Tibial nerve (tissue), 4 donors: ENCODE results near the gene LYPD6B. TPM values are rescaled to one million over a fixed set of nuclear protein-coding genes. Genes with fewer than 3 reads are reported as not detected.

ENCODE experiments used
- DNase-seq, 2 donors: peaks; one replicate each; pipeline ENCODE4 v3.0.0-alpha.2; 2019; ENCODE audit warnings: low spot score in 2 of 2
- H3K27ac ChIP-seq, 4 donors: fragments of 200-600 bp; sonication (generic) in 3 of 4; one replicate each; pipeline ENCODE4 v1.5.1; 2017 to 2019; ENCODE audit warnings: mild to moderate bottlenecking in 1 of 4
- H3K27me3 ChIP-seq, 2 donors: fragments of 200-600 bp; sonication (generic) in 1 of 2; one replicate each; pipeline versions ENCODE4 v1.5.1 to v1.6.0; 2017 to 2019
- H3K36me3 ChIP-seq, 3 donors: fragments of 200-600 bp; sonication (generic); one replicate each; pipeline ENCODE4 v1.5.1; 2018 to 2019
- H3K4me1 ChIP-seq, 4 donors: fragments of 200-600 bp; sonication (generic) in 3 of 4; one replicate each; pipeline ENCODE4 v1.5.1; 2017 to 2019
- H3K4me3 ChIP-seq, 4 donors: fragments of 200-600 bp; sonication (generic) in 3 of 4; one replicate each; pipeline ENCODE4 v1.5.1; 2017 to 2019; ENCODE audit warnings: mild to moderate bottlenecking in 1 of 4, moderate library complexity in 1 of 4
- H3K9me3 ChIP-seq, 4 donors: fragments of 200-600 bp; sonication (generic) in 3 of 4; one replicate each; pipeline ENCODE4 v1.5.1; 2017 to 2019
- EP300 ChIP-seq, 2 donors: sonication (generic); formaldehyde crosslinking; IDR thresholded peaks; one replicate each; pipeline ENCODE4 v1.6.1; 2017; ENCODE audit warnings: antibody characterized with exemption in 2 of 2, mild to moderate bottlenecking in 1 of 2
- POLR2A ChIP-seq, 2 donors: fragments of 450-650 bp; IDR thresholded peaks; one replicate each; pipeline ENCODE4 v1.6.1; 2017; ENCODE audit warnings: antibody characterized with exemption in 2 of 2, mild to moderate bottlenecking in 2 of 2, moderate library complexity in 2 of 2
- WGBS, 2 donors: methylation state at CpG; one replicate each; pipeline ENCODE4 v1.1.5; 2018; 5-methylcytosine and 5-hydroxymethylcytosine counted together
- total RNA-seq, 4 donors: library from RNA; depleted of rRNA; stranded (reverse); fragments of >200 nt; gene quantifications; one replicate each; pipeline ENCODE4 v1.1.0, GENCODE V29; 2016
- TF ChIP-seq, protein P1 (sequence below), 5 experiments: fragments of 200-600 bp in 3 of 5; fragments of 450-650 bp in 2 of 5; sonication (generic) in 3 of 5; IDR thresholded peaks; one replicate each; pipeline ENCODE4 v1.5.1; 2016 to 2019; ENCODE audit warnings: antibody characterized with exemption in 5 of 5, mild to moderate bottlenecking in 3 of 5, moderate library complexity in 2 of 5

LYPD6B gene
- total RNA-seq, 4 donors from 2014 or later, result not detected

DNA sequence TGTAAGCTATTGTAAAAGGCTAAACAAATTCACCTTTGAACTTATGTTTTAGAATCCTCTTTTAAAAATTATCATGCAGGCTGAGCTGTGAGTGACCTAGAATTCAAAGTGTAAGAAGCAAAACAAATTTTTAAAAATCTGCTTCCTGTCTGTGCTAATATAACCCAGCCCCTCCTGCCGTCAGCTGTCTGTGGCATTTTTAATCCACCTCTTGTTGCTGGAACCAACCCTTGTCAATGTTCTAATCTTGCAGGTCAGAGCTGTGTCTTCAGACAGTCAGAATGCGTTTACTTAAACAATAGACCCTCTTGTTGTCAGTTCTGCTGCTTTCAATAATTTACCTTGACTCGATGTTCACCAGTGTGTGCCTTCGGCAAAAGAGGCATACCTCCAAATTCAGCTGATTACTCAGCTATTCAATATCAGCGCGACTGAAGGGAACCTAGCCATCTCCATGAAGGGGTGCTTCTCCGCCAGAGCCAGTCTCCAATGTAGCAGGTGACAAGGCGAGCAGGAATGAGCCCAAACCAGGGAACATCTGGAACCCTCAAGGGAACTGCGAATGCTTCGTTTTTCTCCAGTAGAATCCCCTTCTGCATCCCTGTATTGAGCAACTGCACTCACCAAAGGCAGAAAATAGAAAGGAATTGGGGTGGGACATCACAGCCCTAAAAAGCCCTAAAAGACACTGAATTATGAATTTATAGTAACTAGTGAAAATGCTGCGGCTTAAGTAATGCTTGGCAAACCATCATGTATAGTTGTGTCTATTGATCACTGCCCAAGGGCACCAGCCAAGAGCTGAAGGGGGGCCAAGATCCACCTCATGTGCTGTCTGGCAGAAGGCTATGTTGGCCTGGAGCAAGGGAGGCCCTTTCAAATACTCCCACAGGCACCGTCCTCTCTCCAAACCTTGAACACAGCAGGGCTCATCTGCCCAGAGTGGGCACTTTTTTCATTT, 62.5 kb downstream of the LYPD6B start:
- TF ChIP-seq POLR2A (IDR thresholded peaks at IDR 0.05) (no peak), EP300 (IDR thresholded peaks at IDR 0.05) (no peak)
- TF ChIP-seq, protein P1, sequence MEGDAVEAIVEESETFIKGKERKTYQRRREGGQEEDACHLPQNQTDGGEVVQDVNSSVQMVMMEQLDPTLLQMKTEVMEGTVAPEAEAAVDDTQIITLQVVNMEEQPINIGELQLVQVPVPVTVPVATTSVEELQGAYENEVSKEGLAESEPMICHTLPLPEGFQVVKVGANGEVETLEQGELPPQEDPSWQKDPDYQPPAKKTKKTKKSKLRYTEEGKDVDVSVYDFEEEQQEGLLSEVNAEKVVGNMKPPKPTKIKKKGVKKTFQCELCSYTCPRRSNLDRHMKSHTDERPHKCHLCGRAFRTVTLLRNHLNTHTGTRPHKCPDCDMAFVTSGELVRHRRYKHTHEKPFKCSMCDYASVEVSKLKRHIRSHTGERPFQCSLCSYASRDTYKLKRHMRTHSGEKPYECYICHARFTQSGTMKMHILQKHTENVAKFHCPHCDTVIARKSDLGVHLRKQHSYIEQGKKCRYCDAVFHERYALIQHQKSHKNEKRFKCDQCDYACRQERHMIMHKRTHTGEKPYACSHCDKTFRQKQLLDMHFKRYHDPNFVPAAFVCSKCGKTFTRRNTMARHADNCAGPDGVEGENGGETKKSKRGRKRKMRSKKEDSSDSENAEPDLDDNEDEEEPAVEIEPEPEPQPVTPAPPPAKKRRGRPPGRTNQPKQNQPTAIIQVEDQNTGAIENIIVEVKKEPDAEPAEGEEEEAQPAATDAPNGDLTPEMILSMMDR (IDR thresholded peaks at IDR 0.05), result no peak
- Histone ChIP-seq H3K27ac (no peak overlapping the region), H3K27me3 (no peaks in the 10 kb centered on the region), H3K36me3 (no peaks in the 10 kb centered on the region), H3K9me3 (no peaks in the 10 kb centered on the region), H3K4me3 (no peak overlapping the region), H3K4me1 (no peaks in the 10 kb centered on the region)
- WGBS, 2 donors, result 80 to 84% methylated on average over 12 of the region's 12 CpGs
- no peak for DNase-seq

DNA sequence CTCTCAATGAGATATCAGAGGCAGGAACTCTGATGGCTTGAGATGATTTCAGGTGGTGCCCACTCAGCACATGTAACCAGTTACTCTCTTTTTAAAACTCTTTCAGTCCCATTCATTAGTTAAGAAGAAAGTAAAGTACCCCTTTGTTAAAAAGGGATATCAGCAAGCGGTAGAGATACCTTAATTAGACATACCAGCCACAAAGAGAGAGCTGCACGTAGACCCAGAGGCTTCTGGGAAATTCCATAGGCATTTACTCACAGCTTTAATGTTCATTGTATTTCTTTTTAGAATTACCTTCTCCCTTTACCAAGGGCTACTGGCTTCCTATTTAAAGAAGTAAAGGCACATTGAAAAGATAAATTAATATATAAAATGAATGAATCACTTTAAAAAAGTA, 63.3 kb downstream of the LYPD6B start:
- DNase-seq, result no peak
- H3K27me3 ChIP-seq, result no peaks in the 10 kb centered on the region
- no peak overlapping the region for H3K4me3 ChIP-seq
- no peak overlapping the region for H3K27ac ChIP-seq
- TF ChIP-seq, protein P1 (IDR thresholded peaks at IDR 0.05), result no peak
- TF ChIP-seq POLR2A (IDR thresholded peaks at IDR 0.05) (no peak), EP300 (IDR thresholded peaks at IDR 0.05) (no peak)
- no peaks in the 10 kb centered on the region for H3K36me3 ChIP-seq
- 77 to 83% methylated on average over 2 of the region's 2 CpGs for whole genome bisulfite sequencing, 2 donors
- no peaks in the 10 kb centered on the region for H3K4me1 ChIP-seq
- H3K9me3 ChIP-seq, result no peaks in the 10 kb centered on the region

GRCh38 chr2:149103081-149103620, 64.7 kb downstream of the LYPD6B start:
- Histone ChIP-seq H3K4me1 (no peaks in the 10 kb centered on the region), H3K9me3 (no peaks in the 10 kb centered on the region), H3K4me3 (no peak overlapping the region), H3K36me3 (no peaks in the 10 kb centered on the region), H3K27ac (no peak overlapping the region), H3K27me3 (no peaks in the 10 kb centered on the region)
- no peak for DNase-seq
- 56 to 57% methylated on average over 3 of the region's 3 CpGs for WGBS, 2 donors
- no peak for TF ChIP-seq POLR2A (IDR thresholded peaks at IDR 0.05)
- TF ChIP-seq EP300 (IDR thresholded peaks at IDR 0.05), result no peak
- TF ChIP-seq, protein P1 (IDR thresholded peaks at IDR 0.05), result no peak

GRCh38 chr2:149104221-149104620, 65.7 kb downstream of the LYPD6B start:
- 83 to 95% methylated on average over 1 of the region's 1 CpG for WGBS, 2 donors
- TF ChIP-seq EP300 (IDR thresholded peaks at IDR 0.05), result no peak
- no peak for TF ChIP-seq POLR2A (IDR thresholded peaks at IDR 0.05)
- TF ChIP-seq, protein P1 (IDR thresholded peaks at IDR 0.05), result no peak
- H3K27me3 ChIP-seq, result no peaks in the 10 kb centered on the region
- H3K9me3 ChIP-seq, result no peaks in the 10 kb centered on the region
- H3K36me3 ChIP-seq, result no peaks in the 10 kb centered on the region
- no peak for DNase-seq
- H3K27ac ChIP-seq, result no peak overlapping the region
- no peak overlapping the region for H3K4me3 ChIP-seq
- H3K4me1 ChIP-seq, result no peaks in the 10 kb centered on the region

- H3K36me3 ChIP-seq, result no peaks in the 10 kb centered on the region
- WGBS, 2 donors, result 47 to 70% methylated on average over 1 of the region's 1 CpG
- H3K9me3 ChIP-seq, result no peaks in the 10 kb centered on the region
- H3K27me3 ChIP-seq, result no peaks in the 10 kb centered on the region
- no peak for DNase-seq
- no peak overlapping the region for H3K4me3 ChIP-seq
- no peaks in the 10 kb centered on the region for H3K4me1 ChIP-seq
- H3K27ac ChIP-seq, result no peak overlapping the region
- TF ChIP-seq, protein P1 (IDR thresholded peaks at IDR 0.05), result no peak
- no peak for TF ChIP-seq POLR2A (IDR thresholded peaks at IDR 0.05)
- no peak for TF ChIP-seq EP300 (IDR thresholded peaks at IDR 0.05)
Measured at GRCh38 chr2:149112068-149112467, 73.6 kb downstream of the LYPD6B start.
